ENCODE measurements around the gene JCHAIN.
A peak's percentile ranks its signal among the peaks of the same experiment; 100 is the strongest.

The JCHAIN gene

GRCh38 chr4:70714079-70714887 is 48.0 kb upstream of the JCHAIN start (continued):
- no peak for TF ChIP-seq PATZ1 (CRISPR knock-in tag; IDR thresholded peaks at IDR 0.05; ENCODE audit: borderline replicate concordance)
- no peak for TF ChIP-seq PPARA (CRISPR knock-in tag; IDR thresholded peaks at IDR 0.05; ENCODE audit: borderline replicate concordance)
- no peak for TF ChIP-seq BACH2 (CRISPR knock-in tag; IDR thresholded peaks at IDR 0.05; ENCODE audit: borderline replicate concordance)
- no peak for TF ChIP-seq TCF4 (CRISPR knock-in tag; IDR thresholded peaks at IDR 0.05; ENCODE audit: borderline replicate concordance)
- no peak for TF ChIP-seq CREB5 (CRISPR knock-in tag; IDR thresholded peaks at IDR 0.05; ENCODE audit: low read depth)
- no peak for TF ChIP-seq GLIS3 (CRISPR knock-in tag; IDR thresholded peaks at IDR 0.05)
- TF ChIP-seq TOX (CRISPR knock-in tag; IDR thresholded peaks at IDR 0.05; ENCODE audit: borderline replicate concordance) = no peak

GRCh38 chr4:70713453-70714078 is 47.3 kb upstream of the JCHAIN start:
- no peak for ATAC-seq
- no peak for TF ChIP-seq ESRRG (CRISPR knock-in tag; IDR thresholded peaks at IDR 0.05)
- TF ChIP-seq ZFP3 (CRISPR knock-in tag; IDR thresholded peaks at IDR 0.05) = no peak
- TF ChIP-seq ZNF8 (CRISPR knock-in tag; IDR thresholded peaks at IDR 0.05) = no peak
- no peak for TF ChIP-seq TOX (CRISPR knock-in tag; IDR thresholded peaks at IDR 0.05; ENCODE audit: borderline replicate concordance)
- TF ChIP-seq TSHZ2 (CRISPR knock-in tag; IDR thresholded peaks at IDR 0.05) = no peak
- TF ChIP-seq ZC3H10 (CRISPR knock-in tag; IDR thresholded peaks at IDR 0.05) = no peak
- TF ChIP-seq CREB5 (CRISPR knock-in tag; IDR thresholded peaks at IDR 0.05; ENCODE audit: low read depth) = no peak

GRCh38 chr4:70712604-70713452 is 46.5 kb upstream of the JCHAIN start:
- TF ChIP-seq OSR1 (CRISPR knock-in tag; IDR thresholded peaks at IDR 0.05) = no peak
- no peak for ATAC-seq

GRCh38 chr4:70712150-70712549 is 45.8 kb upstream of the JCHAIN start:
- TF ChIP-seq TCF4 (CRISPR knock-in tag; IDR thresholded peaks at IDR 0.05; ENCODE audit: borderline replicate concordance) = no peak
- TF ChIP-seq PATZ1 (CRISPR knock-in tag; IDR thresholded peaks at IDR 0.05; ENCODE audit: borderline replicate concordance) = no peak
- no peak for TF ChIP-seq BACH2 (CRISPR knock-in tag; IDR thresholded peaks at IDR 0.05; ENCODE audit: borderline replicate concordance)
- no peak for TF ChIP-seq CSRNP3 (CRISPR knock-in tag; IDR thresholded peaks at IDR 0.05)
- no peak for TF ChIP-seq POU6F1 (CRISPR knock-in tag; IDR thresholded peaks at IDR 0.05; ENCODE audit: borderline replicate concordance, low read depth)
- no peak for TF ChIP-seq ESRRG (CRISPR knock-in tag; IDR thresholded peaks at IDR 0.05)
- no peak for TF ChIP-seq ISL1 (CRISPR knock-in tag; IDR thresholded peaks at IDR 0.05)
- TF ChIP-seq CSDC2 (CRISPR knock-in tag; IDR thresholded peaks at IDR 0.05) = no peak
- no peak for TF ChIP-seq OSR1 (CRISPR knock-in tag; IDR thresholded peaks at IDR 0.05)
- ATAC-seq = peak; percentile 62

Data from SK-N-SH treated with all-trans-retinoic acid at 6 μM for 48 hours (cell line).